SK-N-MC (cell line): ENCODE data around the gene CDK12.
"Not testable (repeated sequence)": the region's sequence is repeated elsewhere in the genome, so short reads cannot be mapped to it uniquely, and the experiment has no call there.

Experiments used
- DNase-seq: peaks from one replicate; pipeline ENCODE4 v3.0.0-alpha.2; 2011; ENCODE audit warnings: low read depth, low spot score
- H3K27ac ChIP-seq: fragments of 200-600 bp; sonication (generic); 2 replicates; pipeline ENCODE4 v1.5.1; 2016; ENCODE audit warnings: mixed run types
- H3K36me3 ChIP-seq: fragments of 200-600 bp; sonication (generic); 2 replicates; pipeline ENCODE4 v1.6.1; 2017; ENCODE audit warnings: antibody characterized with exemption, low read length, mixed read lengths; ENCODE audit not compliant: insufficient read depth
- H3K4me3 ChIP-seq: fragments of 200-600 bp; sonication (generic); 2 replicates; pipeline ENCODE4 v1.5.1; 2016
- H3K9ac ChIP-seq: fragments of 200-600 bp; sonication (generic); 2 replicates; pipeline ENCODE4 v1.8.0; 2017; ENCODE audit warnings: mixed run types, mixed read lengths; ENCODE audit not compliant: insufficient read length
- H3K9me3 ChIP-seq: fragments of 200-600 bp; sonication (generic); 2 replicates; pipeline ENCODE4 v1.6.1; 2017; ENCODE audit warnings: low read depth, mild to moderate bottlenecking, antibody characterized with exemption, low read length, moderate library complexity, mixed read lengths
- EZH2 ChIP-seq: fragments of 200-600 bp; sonication (generic); IDR thresholded peaks from one replicate; pipeline ENCODE4 v1.6.1; 2017; ENCODE audit warnings: antibody characterized with exemption
- FOXP2 ChIP-seq: optimal IDR thresholded peaks from 2 replicates; pipeline ENCODE3; 2011; ENCODE audit warnings: mild to moderate bottlenecking, moderate library complexity; ENCODE audit not compliant: insufficient read depth; ENCODE audit errors: extremely low read length, control extremely low read depth
- POLR2AphosphoS5 ChIP-seq: IDR thresholded peaks from 2 replicates; pipeline ENCODE4 v1.6.1; 2012; ENCODE audit warnings: mild to moderate bottlenecking, low read depth, low read length, borderline replicate concordance

CDK12 gene

DNA sequence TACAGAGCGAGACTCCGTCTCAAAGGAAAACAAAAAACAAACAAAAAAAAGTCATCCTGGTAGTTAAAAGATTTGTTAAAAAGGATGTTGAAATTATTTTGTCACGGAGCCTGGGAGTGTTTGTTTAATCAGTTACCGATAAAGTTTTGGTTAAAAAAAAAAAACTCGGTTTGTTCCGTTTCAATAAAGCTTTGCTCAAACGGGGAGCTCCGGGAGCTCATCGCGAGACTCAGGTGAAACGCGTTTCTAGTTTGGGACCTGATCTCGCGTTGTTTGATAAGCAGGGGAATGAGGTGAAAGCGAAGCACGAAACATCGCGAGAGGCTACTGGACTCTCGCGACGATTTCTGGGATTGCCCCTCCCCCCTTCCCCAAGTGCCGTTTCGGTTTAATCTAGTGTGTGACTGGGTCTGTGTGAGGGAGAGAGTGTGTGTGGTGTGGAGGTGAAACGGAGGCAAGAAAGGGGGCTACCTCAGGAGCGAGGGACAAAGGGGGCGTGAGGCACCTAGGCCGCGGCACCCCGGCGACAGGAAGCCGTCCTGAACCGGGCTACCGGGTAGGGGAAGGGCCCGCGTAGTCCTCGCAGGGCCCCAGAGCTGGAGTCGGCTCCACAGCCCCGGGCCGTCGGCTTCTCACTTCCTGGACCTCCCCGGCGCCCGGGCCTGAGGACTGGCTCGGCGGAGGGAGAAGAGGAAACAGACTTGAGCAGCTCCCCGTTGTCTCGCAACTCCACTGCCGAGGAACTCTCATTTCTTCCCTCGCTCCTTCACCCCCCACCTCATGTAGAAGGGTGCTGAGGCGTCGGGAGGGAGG is at the start of gene CDK12:
Gene CDK12, plus strand, starts transcription at position 374 of the 813 bp plus-strand sequence. CDS start 586 bp downstream, outside the sequence.
- H3K36me3 ChIP-seq: peaks cover 13% of the 10 kb centered on the region
- H3K9me3 ChIP-seq: no peaks in the 10 kb centered on the region
- peak within 1 kb of the TSS; percentile 98 for H3K27ac ChIP-seq
- peak; percentile 97 for DNase-seq
- no peak for TF ChIP-seq EZH2
- peak; percentile 99 for TF ChIP-seq POLR2AphosphoS5
- TF ChIP-seq FOXP2: peak; percentile 10
- peak within 1 kb of the TSS; percentile 100 for H3K4me3 ChIP-seq
- H3K9ac ChIP-seq: peak within 1 kb of the TSS; percentile 100

- DNase-seq: no peak
- H3K36me3 ChIP-seq: peaks cover 66% of the 10 kb centered on the region
- H3K9ac ChIP-seq: no peak overlapping the region
- no peaks in the 10 kb centered on the region for H3K9me3 ChIP-seq
- no peak overlapping the region for H3K27ac ChIP-seq
- no peak overlapping the region for H3K4me3 ChIP-seq
- TF ChIP-seq POLR2AphosphoS5 (no peak), EZH2 (no peak), FOXP2 (no peak)
Measured at GRCh38 chr17:39416141-39416540, 45.1 kb upstream of the CDK12 start.

GRCh38 chr17:39429600-39429999 is 31.7 kb upstream of the CDK12 start:
- H3K36me3 ChIP-seq: peaks cover 74% of the 10 kb centered on the region

DNA sequence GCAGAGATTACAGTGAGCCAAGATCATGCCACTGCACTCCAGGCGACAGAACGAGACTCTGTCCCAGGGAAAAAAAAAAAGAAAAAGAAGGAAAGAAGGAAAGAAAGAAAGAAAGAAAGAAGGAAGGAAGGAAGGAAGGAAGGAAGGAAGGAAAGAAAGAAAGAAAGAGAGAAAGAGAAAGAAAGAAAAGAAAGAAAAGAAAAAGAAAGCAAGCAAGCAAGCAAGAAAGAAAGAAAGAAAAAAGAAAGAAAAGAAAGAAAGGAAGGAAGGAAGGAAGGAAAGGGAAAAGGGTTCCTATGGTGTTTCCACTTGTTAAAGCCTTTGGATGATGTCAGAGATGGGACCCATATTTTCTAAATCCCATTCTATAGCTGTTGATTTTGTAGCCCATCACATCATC is 21.4 kb upstream of the CDK12 start:
- not testable (repeated sequence) for H3K27ac ChIP-seq, H3K4me3 ChIP-seq, H3K9ac ChIP-seq, DNase-seq, H3K9me3 ChIP-seq
- H3K36me3 ChIP-seq: peaks cover 73% of the 10 kb centered on the region

More at GRCh38 chr17:39429600-39429999, 31.7 kb upstream of the CDK12 start:
- Histone ChIP-seq H3K27ac (no peak overlapping the region), H3K9ac (no peak overlapping the region), H3K9me3 (no peaks in the 10 kb centered on the region), H3K4me3 (no peak overlapping the region)
- no peak for TF ChIP-seq EZH2
- no peak for TF ChIP-seq FOXP2
- TF ChIP-seq POLR2AphosphoS5: no peak
- no peak for DNase-seq

- DNase-seq: no peak
- H3K27ac ChIP-seq: no peak overlapping the region
- H3K9ac ChIP-seq: no peak overlapping the region
- peaks cover 81% of the 10 kb centered on the region for H3K36me3 ChIP-seq
- no peak overlapping the region for H3K4me3 ChIP-seq
- TF ChIP-seq POLR2AphosphoS5 (no peak), FOXP2 (no peak), EZH2 (no peak)
- H3K9me3 ChIP-seq: no peaks in the 10 kb centered on the region
Measured at GRCh38 chr17:39443326-39443725, 18.0 kb upstream of the CDK12 start.

DNA sequence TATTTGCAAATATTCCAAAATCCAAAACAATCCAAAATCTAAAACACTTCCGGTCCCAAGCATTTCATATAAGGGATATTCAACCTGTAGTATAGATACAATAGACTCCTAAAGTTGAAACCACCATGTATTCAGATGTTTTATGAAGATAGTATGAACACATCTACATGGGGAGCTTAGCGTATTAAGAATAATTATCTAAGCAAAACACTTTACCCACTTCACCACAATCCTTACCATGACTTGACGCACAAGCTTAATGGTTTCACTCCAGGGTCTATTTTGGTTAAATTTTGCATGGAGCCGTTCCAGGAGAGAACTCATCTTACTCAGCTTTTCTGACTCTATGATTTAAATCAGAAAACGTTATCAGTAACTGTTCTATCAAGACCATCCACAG is 13.7 kb upstream of the CDK12 start:
- Histone ChIP-seq H3K4me3 (no peak overlapping the region), H3K27ac (no peak overlapping the region), H3K36me3 (peaks cover 42% of the 10 kb centered on the region), H3K9ac (no peak overlapping the region), H3K9me3 (no peaks in the 10 kb centered on the region)
- no peak for DNase-seq
- TF ChIP-seq EZH2 (no peak), POLR2AphosphoS5 (no peak), FOXP2 (no peak)

GRCh38 chr17:39450051-39450450 is 11.2 kb upstream of the CDK12 start:
- H3K9ac ChIP-seq: peak overlapping the region; percentile 98
- peak overlapping the region; percentile 89 for H3K4me3 ChIP-seq
- TF ChIP-seq EZH2: no peak
- TF ChIP-seq FOXP2: no peak
- TF ChIP-seq POLR2AphosphoS5: no peak
- no peaks in the 10 kb centered on the region for H3K9me3 ChIP-seq
- no peak for DNase-seq
- peaks cover 26% of the 10 kb centered on the region for H3K36me3 ChIP-seq
- no peak overlapping the region for H3K27ac ChIP-seq

- Histone ChIP-seq H3K27ac (peak within 1 kb of the TSS; percentile 90), H3K9me3 (no peaks in the 10 kb centered on the region), H3K36me3 (peaks cover 17% of the 10 kb centered on the region), H3K4me3 (peak within 1 kb of the TSS; percentile 89), H3K9ac (peak within 1 kb of the TSS; percentile 98)
- TF ChIP-seq POLR2AphosphoS5: peak; percentile 96
- no peak for TF ChIP-seq FOXP2
- DNase-seq: peak; percentile 92
Measured at GRCh38 chr17:39450847-39451581, 10.3 kb upstream of the CDK12 start, which contains the start of gene MED1. TSS of gene MED1 (minus strand) at chr17:39451263. CDS start at chr17:39451062, 201 bp downstream.
